GM20000 (cell line): ENCODE data around the gene TMEM120A.

Experiments
- DNase-seq: peaks from one replicate; pipeline ENCODE4 v3.0.0; 2012; ENCODE audit warnings: low spot score
- TF ChIP-seq, protein P1 (sequence below): IDR thresholded peaks from 2 replicates; pipeline ENCODE4 v1.5.1; 2012; ENCODE audit warnings: mild to moderate bottlenecking, control low read depth; ENCODE audit errors: extremely low read depth, missing control alignments

TMEM120A gene

GRCh38 chr7:75967487-75967997 is 26.9 kb downstream of the TMEM120A start:
- no peak for DNase-seq
- TF ChIP-seq, protein P1, sequence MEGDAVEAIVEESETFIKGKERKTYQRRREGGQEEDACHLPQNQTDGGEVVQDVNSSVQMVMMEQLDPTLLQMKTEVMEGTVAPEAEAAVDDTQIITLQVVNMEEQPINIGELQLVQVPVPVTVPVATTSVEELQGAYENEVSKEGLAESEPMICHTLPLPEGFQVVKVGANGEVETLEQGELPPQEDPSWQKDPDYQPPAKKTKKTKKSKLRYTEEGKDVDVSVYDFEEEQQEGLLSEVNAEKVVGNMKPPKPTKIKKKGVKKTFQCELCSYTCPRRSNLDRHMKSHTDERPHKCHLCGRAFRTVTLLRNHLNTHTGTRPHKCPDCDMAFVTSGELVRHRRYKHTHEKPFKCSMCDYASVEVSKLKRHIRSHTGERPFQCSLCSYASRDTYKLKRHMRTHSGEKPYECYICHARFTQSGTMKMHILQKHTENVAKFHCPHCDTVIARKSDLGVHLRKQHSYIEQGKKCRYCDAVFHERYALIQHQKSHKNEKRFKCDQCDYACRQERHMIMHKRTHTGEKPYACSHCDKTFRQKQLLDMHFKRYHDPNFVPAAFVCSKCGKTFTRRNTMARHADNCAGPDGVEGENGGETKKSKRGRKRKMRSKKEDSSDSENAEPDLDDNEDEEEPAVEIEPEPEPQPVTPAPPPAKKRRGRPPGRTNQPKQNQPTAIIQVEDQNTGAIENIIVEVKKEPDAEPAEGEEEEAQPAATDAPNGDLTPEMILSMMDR, result no peak

GRCh38 chr7:75967055-75967454 is 27.3 kb downstream of the TMEM120A start:
- DNase-seq, result no peak
- TF ChIP-seq, protein P1, result no peak

GRCh38 chr7:75966190-75966961 is 28.0 kb downstream of the TMEM120A start:
- TF ChIP-seq, protein P1, result no peak
- no peak for DNase-seq

DNA sequence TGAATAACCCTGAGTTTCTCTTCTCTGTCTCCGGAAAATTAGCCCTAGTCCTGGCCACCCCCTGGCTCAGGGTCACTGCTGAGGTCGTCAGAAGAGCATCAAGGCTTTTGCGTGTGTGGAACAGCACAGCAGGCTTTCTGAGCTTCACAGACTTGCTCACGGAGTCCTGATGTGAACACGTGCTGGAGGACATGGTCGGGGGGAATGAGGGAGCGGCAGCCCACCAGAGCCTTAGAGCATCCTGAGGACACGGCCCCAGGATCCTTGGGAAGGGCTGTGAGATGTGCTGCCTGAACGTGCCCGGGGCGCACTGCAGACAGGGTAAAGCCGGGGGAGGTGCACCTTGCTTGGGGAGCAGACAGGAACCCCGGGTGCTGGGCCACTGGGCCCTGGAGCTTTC is 28.8 kb downstream of the TMEM120A start:
- DNase-seq, result no peak
- TF ChIP-seq, protein P1, result no peak

DNA sequence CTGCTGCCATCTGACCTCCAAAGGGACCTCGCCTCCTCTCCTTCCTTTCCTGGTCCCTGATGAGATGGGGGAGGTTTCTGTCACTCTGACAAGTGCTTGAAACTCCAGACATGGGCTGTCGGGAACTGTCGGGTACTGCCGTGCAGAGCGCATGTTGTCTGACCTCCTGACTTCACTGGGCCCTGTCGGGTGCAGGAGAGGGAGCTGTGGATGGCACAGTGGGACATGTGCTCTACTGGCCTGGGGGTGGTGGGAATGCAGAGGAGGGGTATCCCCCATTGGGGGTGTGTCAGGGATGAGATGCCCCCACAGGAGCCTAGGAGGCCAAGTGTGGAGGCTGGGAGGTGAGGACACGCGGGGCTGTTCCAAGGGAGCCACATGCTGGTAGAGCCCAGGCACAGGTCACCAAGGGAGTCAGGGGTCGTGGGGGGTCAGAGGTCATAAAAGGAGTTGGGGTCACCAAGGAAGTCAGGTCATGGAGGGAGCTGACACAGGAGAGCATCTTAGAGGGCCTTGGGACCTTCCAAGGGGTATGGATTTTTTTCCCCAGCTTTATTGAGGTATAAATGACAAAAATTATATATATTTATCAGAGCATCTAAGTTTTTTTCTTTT is 30.9 kb downstream of the TMEM120A start:
- DNase-seq, result no peak
- TF ChIP-seq, protein P1, result no peak

- TF ChIP-seq, protein P1, result no peak
Observed at GRCh38 chr7:75962607-75963380, 31.6 kb downstream of the TMEM120A start.

More at GRCh38 chr7:75962607-75963380, 31.6 kb downstream of the TMEM120A start:
- DNase-seq, result no peak
